ENCODE data around the gene S100A3. TPM values are rescaled to one million over a fixed set of nuclear protein-coding genes. Genes with fewer than 3 reads are reported as not detected.

Gene S100A3
- total RNA-seq, 1 donor from 2014 or later = not detected

Other genes with a start within 250 kb of the S100A3 start
- not detected in 2 replicates for gene PGLYRP3, start 236.3 kb downstream of the S100A3 start, total RNA-seq
- not detected in 2 replicates for gene PGLYRP4, start 200.4 kb downstream of the S100A3 start, total RNA-seq
- gene S100A9, start 191.4 kb downstream of the S100A3 start, total RNA-seq = not detected in 2 replicates
- not detected in 2 replicates for gene S100A12, start 173.6 kb downstream of the S100A3 start, total RNA-seq
- not detected in 2 replicates for gene S100A8, start 158.2 kb downstream of the S100A3 start, total RNA-seq
- not detected in 2 replicates for gene S100A7A, start 132.7 kb downstream of the S100A3 start, total RNA-seq
- not detected in 2 replicates for gene S100A7, start 88.6 kb downstream of the S100A3 start, total RNA-seq
- 166 and 174 TPM in 2 replicates for gene S100A6, start 13.3 kb downstream of the S100A3 start, total RNA-seq
- gene S100A5, start 8.3 kb downstream of the S100A3 start, total RNA-seq = 2.3 and 2.6 TPM in 2 replicates
- 132 and 134 TPM in 2 replicates for gene S100A4, start 3.5 kb downstream of the S100A3 start, total RNA-seq
- gene S100A2, start 16.6 kb upstream of the S100A3 start, total RNA-seq = 0.40 and 1.2 TPM in 2 replicates
- gene S100A16, start 63.9 kb upstream of the S100A3 start, total RNA-seq = not detected in 2 replicates
- gene S100A14, start 67.1 kb upstream of the S100A3 start, total RNA-seq = not detected in 2 replicates
- 3.1 and 3.2 TPM in 2 replicates for gene S100A13, start 78.2 kb upstream of the S100A3 start, total RNA-seq
- not detected in 2 replicates for gene S100A1, start 79.2 kb upstream of the S100A3 start, total RNA-seq
- 110 and 114 TPM in 2 replicates for gene CHTOP, start 84.8 kb upstream of the S100A3 start, total RNA-seq
- 28.6 and 31.6 TPM in 2 replicates for gene SNAPIN, start 109.4 kb upstream of the S100A3 start, total RNA-seq
- 377 and 390 TPM in 2 replicates for gene ILF2, start 121.7 kb upstream of the S100A3 start, total RNA-seq
- 0.05 and 0.09 TPM in 2 replicates for gene NPR1, start 129.4 kb upstream of the S100A3 start, total RNA-seq
- 63.1 and 64.8 TPM in 2 replicates for gene INTS3, start 178.8 kb upstream of the S100A3 start, total RNA-seq
- 10.0 and 10.3 TPM in 2 replicates for gene SLC27A3, start 226.1 kb upstream of the S100A3 start, total RNA-seq